ENCODE measurements around the gene DCHS2. TPM values are rescaled to one million over a fixed set of nuclear protein-coding genes. Genes with fewer than 3 reads are reported as not detected.

DCHS2 gene
- total RNA-seq, 2 experiments from 2014 or later = not detected

GRCh38 chr4:154329268-154329868 is 162.2 kb downstream of the DCHS2 start:
- TF ChIP-seq EZH2phosphoT487 (IDR thresholded peaks at IDR 0.05; ENCODE audit: borderline replicate concordance, low read depth, low read length) = no peak
- TF ChIP-seq CTCF (conservative IDR thresholded peaks at IDR 0.05; ENCODE audit: low read length) = peak; percentile 75
- H4K20me1 ChIP-seq (ENCODE audit: insufficient read depth, low read length) = no peaks in the 10 kb centered on the region
- no peak overlapping the region for H3K4me2 ChIP-seq (ENCODE audit: low read length)
- no peaks in the 10 kb centered on the region for H3K4me1 ChIP-seq (ENCODE audit: insufficient read depth, low read length, poor library complexity, severe bottlenecking)
- DNase-seq (ENCODE audit: low spot score) = peak; percentile 44
- ChIA-PET CTCF (ENCODE audit: unreplicated experiment) (interaction anchor here (0.7 kb wide), 1 partner anchor 8 kb away, joined by 3 read pairs; no protein-coding TSS in a partner anchor), POLR2A (interaction anchor here (0.6 kb wide), 1 partner anchor 17 kb away, joined by 3 read pairs; no protein-coding TSS in a partner anchor)
- H3K79me2 ChIP-seq (ENCODE audit: insufficient read depth, low read depth, low read length) = no peaks in the 10 kb centered on the region
- no peaks in the 10 kb centered on the region for H3K9me2 ChIP-seq (ENCODE audit: insufficient read depth, low read length)
- no TSS peak for BruUV-seq (replicated peaks)
- H3K4me3 ChIP-seq (ENCODE audit: low read depth, low read length, poor library complexity, severe bottlenecking) = no peak overlapping the region
- H3K36me3 ChIP-seq (ENCODE audit: insufficient read depth, low read length) = no peaks in the 10 kb centered on the region
- H2AFZ ChIP-seq (ENCODE audit: low read length) = no peak overlapping the region
- no peaks in the 10 kb centered on the region for H3K9me3 ChIP-seq (ENCODE audit: low read length)
- intact Hi-C loops (cut with micrococcal nuclease; ENCODE audit: unreplicated experiment) = loop anchor here (1.0 to 2.0 kb wide), 2 partner anchors 177 to 293 kb away; no protein-coding TSS in a partner anchor
- H3K27ac ChIP-seq (ENCODE audit: low read depth, low read length, poor library complexity, severe bottlenecking) = no peak overlapping the region

- H3K27ac ChIP-seq (ENCODE audit: low read depth, low read length, poor library complexity, severe bottlenecking) = no peak overlapping the region
- H3K9me2 ChIP-seq (ENCODE audit: insufficient read depth, low read length) = no peaks in the 10 kb centered on the region
- no peaks in the 10 kb centered on the region for H3K36me3 ChIP-seq (ENCODE audit: insufficient read depth, low read length)
- H2AFZ ChIP-seq (ENCODE audit: low read length) = no peak overlapping the region
- H3K4me1 ChIP-seq (ENCODE audit: insufficient read depth, low read length, poor library complexity, severe bottlenecking) = no peaks in the 10 kb centered on the region
- POLR2A ChIA-PET = interaction anchor here (0.9 kb wide), 1 partner anchor 28 kb away, joined by 4 read pairs; no protein-coding TSS in a partner anchor
- no peaks in the 10 kb centered on the region for H3K79me2 ChIP-seq (ENCODE audit: insufficient read depth, low read depth, low read length)
- no peak for DNase-seq (ENCODE audit: low spot score)
- H3K9me3 ChIP-seq (ENCODE audit: low read length) = no peaks in the 10 kb centered on the region
- no peak for TF ChIP-seq CTCF (conservative IDR thresholded peaks at IDR 0.05; ENCODE audit: low read length)
- no peak for TF ChIP-seq EZH2phosphoT487 (IDR thresholded peaks at IDR 0.05; ENCODE audit: borderline replicate concordance, low read depth, low read length)
- no peak overlapping the region for H3K4me3 ChIP-seq (ENCODE audit: low read depth, low read length, poor library complexity, severe bottlenecking)
- CTCF ChIA-PET (ENCODE audit: unreplicated experiment) = no interaction called here
- no peaks in the 10 kb centered on the region for H4K20me1 ChIP-seq (ENCODE audit: insufficient read depth, low read length)
- intact Hi-C loops (cut with micrococcal nuclease; ENCODE audit: unreplicated experiment) = loop anchor here (2.0 kb wide), 1 partner anchor 179 kb away; no protein-coding TSS in a partner anchor
- no TSS peak for BruUV-seq (replicated peaks)
- H3K4me2 ChIP-seq (ENCODE audit: low read length) = no peak overlapping the region
Observed at GRCh38 chr4:154328030-154328429, 163.6 kb downstream of the DCHS2 start.

- Histone ChIP-seq H3K4me3 (ENCODE audit: low read depth, low read length, poor library complexity, severe bottlenecking) (no peak overlapping the region), H3K27ac (ENCODE audit: low read depth, low read length, poor library complexity, severe bottlenecking) (no peak overlapping the region), H3K9me3 (ENCODE audit: low read length) (0 out of 2 replicates have a peak, but pooled peaks cover 6% of the 10 kb centered on the region), H3K79me2 (ENCODE audit: insufficient read depth, low read depth, low read length) (no peaks in the 10 kb centered on the region), H4K20me1 (ENCODE audit: insufficient read depth, low read length) (no peaks in the 10 kb centered on the region), H2AFZ (ENCODE audit: low read length) (no peak overlapping the region), H3K9me2 (ENCODE audit: insufficient read depth, low read length) (no peaks in the 10 kb centered on the region), H3K4me1 (ENCODE audit: insufficient read depth, low read length, poor library complexity, severe bottlenecking) (no peaks in the 10 kb centered on the region), H3K36me3 (ENCODE audit: insufficient read depth, low read length) (no peaks in the 10 kb centered on the region), H3K4me2 (ENCODE audit: low read length) (no peak overlapping the region)
- DNase-seq (ENCODE audit: low spot score) = no peak
- intact Hi-C loops (cut with micrococcal nuclease; ENCODE audit: unreplicated experiment) = no loop called here
- ChIA-PET POLR2A (interaction anchor here (0.5 to 1.1 kb wide), 5 partner anchors 10 to 816 kb away, joined by 3 to 4 read pairs (median 3); no protein-coding TSS in a partner anchor), CTCF (ENCODE audit: unreplicated experiment) (interaction anchor here (0.6 kb wide), 1 partner anchor 9 kb away, joined by 3 read pairs; no protein-coding TSS in a partner anchor)
- BruUV-seq (replicated peaks) = no TSS peak
- TF ChIP-seq EZH2phosphoT487 (IDR thresholded peaks at IDR 0.05; ENCODE audit: borderline replicate concordance, low read depth, low read length) = no peak
- no peak for TF ChIP-seq CTCF (conservative IDR thresholded peaks at IDR 0.05; ENCODE audit: low read length)
Observed at GRCh38 chr4:154320521-154320920, 171.1 kb downstream of the DCHS2 start.

All from OCI-LY7 (cell line).